DND-41 (cell line): ENCODE measurements around the gene ZNF536.

Experiments used
- ATAC-seq: fragments of 200-7000 bp; cut with Tn5 transposase; 3 replicates; pipeline ENCODE4 v1.9.1; 2021; ENCODE audit warnings: low read depth; ENCODE audit not compliant: insufficient read depth
- DNase-seq: peaks from one replicate; pipeline ENCODE4 v3.0.0-alpha.2; 2020
- H2AFZ ChIP-seq: 2 replicates; pipeline ENCODE4 v1.6.0; 2012; ENCODE audit warnings: low read depth, low read length
- H3K27ac ChIP-seq: 2 replicates; pipeline ENCODE4 v1.5.1; 2012; ENCODE audit warnings: low read length, inconsistent platforms
- H3K27me3 ChIP-seq: fragments of 200-600 bp; sonication (generic); 2 replicates; pipeline ENCODE4 v1.6.0; 2012; ENCODE audit warnings: low read length, mild to moderate bottlenecking, inconsistent platforms; ENCODE audit not compliant: insufficient read depth, poor library complexity
- H3K36me3 ChIP-seq: 2 replicates; pipeline ENCODE4 v1.5.1; 2012; ENCODE audit warnings: low read length, inconsistent platforms; ENCODE audit not compliant: insufficient read depth
- H3K4me1 ChIP-seq: 2 replicates; pipeline ENCODE4 v1.5.1; 2012; ENCODE audit warnings: mild to moderate bottlenecking, low read length; ENCODE audit not compliant: insufficient read depth
- H3K4me2 ChIP-seq: 2 replicates; pipeline ENCODE4 v1.6.0; 2012; ENCODE audit warnings: mild to moderate bottlenecking, moderate library complexity, low read length, inconsistent platforms; ENCODE audit not compliant: insufficient read depth
- H3K4me3 ChIP-seq, 2 experiments: fragments of 200-600 bp in 1 of 2; shearing (Covaris generic) in 1 of 2; 2 replicates each; pipeline ENCODE4 v1.5.1; 2012 to 2016; ENCODE audit warnings: inconsistent platforms in 2 of 2, low read length in 2 of 2, mild to moderate bottlenecking in 2 of 2, low read depth in 1 of 2, moderate library complexity in 1 of 2
- H3K79me2 ChIP-seq: 2 replicates; pipeline ENCODE4 v1.6.0; 2012; ENCODE audit warnings: low read length, inconsistent platforms; ENCODE audit not compliant: insufficient read depth
- H3K9ac ChIP-seq: 2 replicates; pipeline ENCODE4 v1.6.0; 2012; ENCODE audit warnings: low read depth, mild to moderate bottlenecking, inconsistent platforms, low read length, moderate library complexity
- H3K9me3 ChIP-seq: 2 replicates; pipeline ENCODE4 v1.5.1; 2012; ENCODE audit warnings: low read length, moderate library complexity, mild to moderate bottlenecking, inconsistent platforms; ENCODE audit not compliant: insufficient read depth, severe bottlenecking
- H4K20me1 ChIP-seq: 2 replicates; pipeline ENCODE4 v1.6.0; 2012; ENCODE audit warnings: low read length; ENCODE audit not compliant: insufficient read depth
- EZH2 ChIP-seq: IDR thresholded peaks from 3 replicates; pipeline ENCODE4 v1.6.1; 2012; ENCODE audit warnings: borderline replicate concordance, low read depth, mild to moderate bottlenecking, moderate library complexity, low read length, inconsistent platforms; ENCODE audit not compliant: severe bottlenecking
- TF ChIP-seq, protein P1 (sequence below): IDR thresholded peaks from 2 replicates; pipeline ENCODE4 v1.5.1; 2012; ENCODE audit warnings: borderline replicate concordance, low read length, moderate library complexity, mild to moderate bottlenecking; ENCODE audit not compliant: poor library complexity, severe bottlenecking; ENCODE audit errors: extremely low read depth

ZNF536 gene

DNA sequence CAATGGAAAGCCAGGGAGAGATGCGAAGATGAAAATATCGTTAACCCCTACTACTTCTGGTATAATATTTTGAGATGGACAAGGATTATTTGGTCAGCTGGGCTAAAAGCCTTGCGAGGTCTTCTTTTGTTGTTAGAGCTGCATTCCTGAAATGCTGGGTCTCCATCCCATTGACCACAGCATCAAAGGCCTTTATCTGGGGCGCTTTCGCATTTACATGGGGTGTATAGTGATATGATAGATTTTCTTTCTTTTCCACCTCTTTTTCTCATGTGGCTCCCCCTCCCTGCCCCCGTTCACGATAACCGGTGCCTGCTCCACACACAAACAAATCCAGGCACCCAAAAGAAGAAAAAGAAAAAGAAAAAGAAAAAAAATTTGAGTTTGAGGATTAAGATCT is 77.5 kb downstream of the ZNF536 start:
- Histone ChIP-seq H3K27me3 (peaks cover 11% of the 10 kb centered on the region), H3K79me2 (no peaks in the 10 kb centered on the region), H3K4me1 (peaks cover 7% of the 10 kb centered on the region; the same call in 1 of the 2 replicates), H4K20me1 (no peaks in the 10 kb centered on the region), H3K9ac (no peak overlapping the region), H3K36me3 (no peaks in the 10 kb centered on the region), H3K27ac (no peak overlapping the region), H2AFZ (no peak overlapping the region), H3K9me3 (no peaks in the 10 kb centered on the region), H3K4me2 (peak overlapping the region; percentile 54), H3K4me3 (peak overlapping the region in 1 of 2 experiments; percentile 19; a peak in 1 of 4 replicates)
- DNase-seq (no peak), ATAC-seq (no peak)
- TF ChIP-seq EZH2: no peak
- TF ChIP-seq, protein P1, sequence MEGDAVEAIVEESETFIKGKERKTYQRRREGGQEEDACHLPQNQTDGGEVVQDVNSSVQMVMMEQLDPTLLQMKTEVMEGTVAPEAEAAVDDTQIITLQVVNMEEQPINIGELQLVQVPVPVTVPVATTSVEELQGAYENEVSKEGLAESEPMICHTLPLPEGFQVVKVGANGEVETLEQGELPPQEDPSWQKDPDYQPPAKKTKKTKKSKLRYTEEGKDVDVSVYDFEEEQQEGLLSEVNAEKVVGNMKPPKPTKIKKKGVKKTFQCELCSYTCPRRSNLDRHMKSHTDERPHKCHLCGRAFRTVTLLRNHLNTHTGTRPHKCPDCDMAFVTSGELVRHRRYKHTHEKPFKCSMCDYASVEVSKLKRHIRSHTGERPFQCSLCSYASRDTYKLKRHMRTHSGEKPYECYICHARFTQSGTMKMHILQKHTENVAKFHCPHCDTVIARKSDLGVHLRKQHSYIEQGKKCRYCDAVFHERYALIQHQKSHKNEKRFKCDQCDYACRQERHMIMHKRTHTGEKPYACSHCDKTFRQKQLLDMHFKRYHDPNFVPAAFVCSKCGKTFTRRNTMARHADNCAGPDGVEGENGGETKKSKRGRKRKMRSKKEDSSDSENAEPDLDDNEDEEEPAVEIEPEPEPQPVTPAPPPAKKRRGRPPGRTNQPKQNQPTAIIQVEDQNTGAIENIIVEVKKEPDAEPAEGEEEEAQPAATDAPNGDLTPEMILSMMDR: no peak

DNA sequence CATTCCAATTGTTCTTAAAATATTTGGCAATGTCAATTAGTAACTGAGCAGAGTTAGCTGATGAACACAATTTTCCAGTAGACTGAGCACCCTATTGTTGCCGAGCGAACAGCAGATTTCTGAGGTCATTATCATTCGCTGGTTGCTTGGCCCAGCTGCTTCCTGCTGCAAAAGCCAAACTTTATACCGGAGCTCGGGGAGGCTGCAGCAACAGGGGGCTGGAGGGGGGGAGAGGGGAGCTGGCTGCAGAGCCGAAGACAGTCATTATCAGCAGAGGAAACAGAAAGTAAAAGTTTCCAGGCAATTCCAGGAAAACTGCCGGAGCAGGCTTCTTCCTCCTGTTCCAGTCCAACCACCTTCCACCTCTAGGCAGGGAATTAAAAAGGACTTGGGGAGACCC is 77.9 kb downstream of the ZNF536 start:
- H3K4me1 ChIP-seq: peaks cover 7% of the 10 kb centered on the region; the same call in 1 of the 2 replicates
- TF ChIP-seq, protein P1: no peak
- TF ChIP-seq EZH2: no peak
- peaks cover 11% of the 10 kb centered on the region for H3K27me3 ChIP-seq
- H4K20me1 ChIP-seq: no peaks in the 10 kb centered on the region
- DNase-seq (peak; percentile 54), ATAC-seq (peak; percentile 88)
- no peak overlapping the region for H3K27ac ChIP-seq
- H3K79me2 ChIP-seq: no peaks in the 10 kb centered on the region
- no peaks in the 10 kb centered on the region for H3K36me3 ChIP-seq
- H3K9ac ChIP-seq: no peak overlapping the region
- peak overlapping the region; percentile 54 for H3K4me2 ChIP-seq
- H3K9me3 ChIP-seq: no peaks in the 10 kb centered on the region
- H3K4me3 ChIP-seq: peak overlapping the region in 1 of 2 experiments; percentile 19; a peak in 2 of 4 replicates
- no peak overlapping the region for H2AFZ ChIP-seq

DNA sequence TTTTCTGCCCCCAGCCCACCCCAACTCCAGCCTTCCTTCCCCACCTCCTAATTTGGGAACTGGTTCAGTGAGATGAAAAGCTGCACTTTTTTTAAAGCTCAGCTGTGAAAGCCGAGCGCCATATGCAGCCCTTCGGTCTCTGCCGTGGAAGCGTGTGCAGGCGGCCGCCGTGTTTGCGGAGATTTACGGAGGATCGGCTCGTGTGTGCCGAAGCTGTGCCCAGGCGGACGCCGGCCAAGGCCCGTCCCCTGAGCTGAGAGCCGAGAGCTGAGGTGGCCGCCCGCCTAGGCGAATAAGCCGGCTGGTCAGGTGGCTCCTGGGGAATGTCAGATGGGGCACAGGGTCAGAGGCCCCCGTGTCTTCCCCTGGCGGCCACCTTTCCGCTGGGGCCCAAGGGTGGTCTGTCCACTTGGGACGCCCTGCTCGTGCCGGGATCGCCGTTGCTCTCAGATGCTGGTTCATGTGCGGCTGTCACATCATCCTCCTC is 78.7 kb downstream of the ZNF536 start:
- Histone ChIP-seq H4K20me1 (no peaks in the 10 kb centered on the region), H3K4me1 (peaks cover 7% of the 10 kb centered on the region; the same call in 1 of the 2 replicates), H3K79me2 (no peaks in the 10 kb centered on the region), H3K27me3 (peaks cover 11% of the 10 kb centered on the region), H3K36me3 (no peaks in the 10 kb centered on the region), H3K4me2 (no peak overlapping the region), H3K9ac (no peak overlapping the region), H3K27ac (no peak overlapping the region), H3K4me3 (no peak overlapping the region), H2AFZ (no peak overlapping the region), H3K9me3 (no peaks in the 10 kb centered on the region)
- DNase-seq (no peak), ATAC-seq (no peak)
- TF ChIP-seq, protein P1: no peak
- no peak for TF ChIP-seq EZH2
